SH-SY5Y (cell line): ENCODE measurements around the gene C17orf75.

ENCODE experiments used
- GATA2 ChIP-seq: IDR thresholded peaks from 2 replicates; pipeline ENCODE4 v1.6.1; 2011; ENCODE audit warnings: mild to moderate bottlenecking, low read depth, low read length
- GATA3 ChIP-seq: IDR thresholded peaks from 2 replicates; pipeline ENCODE4 v1.6.1; 2011; ENCODE audit warnings: low read depth, mild to moderate bottlenecking, low read length, moderate library complexity

DNA sequence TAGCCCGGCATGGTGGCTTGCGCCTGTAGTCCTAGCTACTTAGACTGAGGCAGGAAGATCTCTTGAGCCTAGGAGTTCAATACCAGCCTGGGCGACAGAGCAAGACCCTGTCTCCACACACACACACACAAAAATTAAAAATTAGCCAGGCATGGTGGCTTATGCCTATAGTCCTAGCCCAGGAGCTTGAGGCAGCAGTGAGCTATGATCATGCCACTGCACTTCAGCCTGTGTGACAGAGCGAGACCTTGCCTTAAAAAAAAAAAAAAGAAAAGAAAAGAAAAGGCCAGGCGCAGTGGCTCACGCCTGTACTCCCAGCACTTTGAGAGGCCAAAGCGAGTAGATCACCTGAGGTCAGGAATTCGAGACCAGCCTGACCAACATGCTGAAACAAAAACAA, 23.9 kb downstream of the C17orf75 start:
- TF ChIP-seq GATA3 = no peak
- no peak for TF ChIP-seq GATA2
